GM20431 (cell line): ENCODE measurements around the gene ROMO1.

Source experiments
- in situ Hi-C: fragments of 300-500 bp; cut with MseI, MboI; formaldehyde crosslinking; loops from one replicate; pipeline ENCODE4 v1.15.0; 2020; ENCODE audit warnings: low sequenced_read_pairs; ENCODE audit not compliant: unreplicated experiment

ROMO1 gene

GRCh38 chr20:35699127-35699956 is at the start of gene ROMO1, which contains the start of gene NFS1:
ROMO1 (plus strand) TSS chr20:35699405; CDS start chr20:35699633, 228 bp downstream.
NFS1 (minus strand) TSS chr20:35699352; CDS start chr20:35699288, 64 bp downstream.
- in situ Hi-C loops, result no loop called here

GRCh38 chr20:35650632-35651031 is 48.6 kb upstream of the ROMO1 start:
- in situ Hi-C loops, result no loop called here

GRCh38 chr20:35651958-35652357 is 47.2 kb upstream of the ROMO1 start:
- in situ Hi-C loops, result no loop called here

DNA sequence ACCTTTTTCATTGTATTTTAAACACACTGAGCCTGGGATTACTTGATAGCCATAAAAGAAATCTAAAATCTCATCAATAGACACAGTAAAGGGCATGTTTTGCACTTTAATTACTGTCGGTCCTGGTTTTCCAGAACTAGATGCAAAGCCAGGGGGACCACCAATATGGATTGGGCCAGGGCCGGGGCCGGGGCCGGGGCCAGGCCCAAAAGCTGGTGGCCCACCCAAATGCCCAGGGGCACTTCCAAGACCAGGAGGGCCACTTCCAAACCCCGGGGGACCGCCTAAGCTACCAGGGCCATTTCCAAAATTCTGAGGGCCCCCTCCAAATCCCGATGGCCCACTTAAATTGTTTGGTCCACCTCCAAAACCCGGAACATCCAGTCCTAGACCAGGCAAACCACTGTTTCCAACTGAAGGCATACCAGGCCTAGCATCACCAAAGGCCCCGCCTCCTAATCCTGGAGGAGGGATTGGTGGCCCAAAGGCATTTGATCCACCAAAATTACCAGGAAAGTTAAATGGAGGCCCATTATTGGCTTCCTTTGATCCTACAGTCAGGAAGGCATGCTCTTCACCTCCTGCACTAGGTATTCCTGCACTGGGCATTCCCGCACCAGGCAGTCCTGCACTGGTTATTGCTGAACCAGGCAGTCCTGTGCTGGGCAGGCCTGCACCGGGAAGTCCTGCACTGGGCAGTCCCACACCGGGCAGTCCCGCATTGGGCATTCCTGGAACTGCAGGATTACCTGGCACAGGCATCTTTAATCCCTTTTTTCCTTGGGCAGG is 46.4 kb upstream of the ROMO1 start:
- in situ Hi-C loops, result no loop called here

DNA sequence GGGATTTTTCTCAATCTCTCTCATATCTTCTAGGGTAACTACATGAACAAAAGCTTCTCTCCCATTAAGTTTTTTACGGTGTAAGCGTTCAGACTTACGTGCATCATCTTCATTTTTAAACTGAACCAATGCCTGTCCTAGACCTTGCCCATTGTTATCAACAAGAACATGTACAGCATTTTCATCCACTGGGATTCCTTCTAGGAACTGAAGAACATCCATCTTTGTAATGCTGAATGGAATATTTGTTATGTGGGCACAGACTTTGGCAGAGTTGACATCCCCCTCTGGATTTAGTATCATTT is 45.8 kb upstream of the ROMO1 start:
- in situ Hi-C loops, result no loop called here

DNA sequence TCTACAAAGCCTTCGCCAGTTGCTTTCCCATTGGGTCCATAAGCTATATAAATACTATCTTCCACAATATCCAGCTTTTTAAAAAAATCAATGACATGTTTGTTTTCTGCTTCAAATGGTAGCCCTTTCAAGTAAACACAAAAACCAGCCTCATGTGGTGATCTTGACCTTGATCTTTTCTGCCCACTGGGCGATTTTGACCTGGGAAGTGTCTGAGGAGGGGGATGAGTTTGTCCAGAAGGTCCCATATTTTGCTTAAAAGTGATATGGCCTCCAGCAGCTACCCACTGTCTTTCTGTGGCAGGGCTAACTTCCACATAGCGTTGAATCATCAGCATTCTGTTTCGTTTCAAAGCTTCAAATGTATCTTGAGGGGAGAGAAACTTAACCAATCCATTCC is 45.3 kb upstream of the ROMO1 start:
- in situ Hi-C loops, result no loop called here

GRCh38 chr20:35654415-35654814 is 44.8 kb upstream of the ROMO1 start:
- in situ Hi-C loops, result no loop called here

- in situ Hi-C loops, result no loop called here
Observed at GRCh38 chr20:35657271-35657670, 41.9 kb upstream of the ROMO1 start.

DNA sequence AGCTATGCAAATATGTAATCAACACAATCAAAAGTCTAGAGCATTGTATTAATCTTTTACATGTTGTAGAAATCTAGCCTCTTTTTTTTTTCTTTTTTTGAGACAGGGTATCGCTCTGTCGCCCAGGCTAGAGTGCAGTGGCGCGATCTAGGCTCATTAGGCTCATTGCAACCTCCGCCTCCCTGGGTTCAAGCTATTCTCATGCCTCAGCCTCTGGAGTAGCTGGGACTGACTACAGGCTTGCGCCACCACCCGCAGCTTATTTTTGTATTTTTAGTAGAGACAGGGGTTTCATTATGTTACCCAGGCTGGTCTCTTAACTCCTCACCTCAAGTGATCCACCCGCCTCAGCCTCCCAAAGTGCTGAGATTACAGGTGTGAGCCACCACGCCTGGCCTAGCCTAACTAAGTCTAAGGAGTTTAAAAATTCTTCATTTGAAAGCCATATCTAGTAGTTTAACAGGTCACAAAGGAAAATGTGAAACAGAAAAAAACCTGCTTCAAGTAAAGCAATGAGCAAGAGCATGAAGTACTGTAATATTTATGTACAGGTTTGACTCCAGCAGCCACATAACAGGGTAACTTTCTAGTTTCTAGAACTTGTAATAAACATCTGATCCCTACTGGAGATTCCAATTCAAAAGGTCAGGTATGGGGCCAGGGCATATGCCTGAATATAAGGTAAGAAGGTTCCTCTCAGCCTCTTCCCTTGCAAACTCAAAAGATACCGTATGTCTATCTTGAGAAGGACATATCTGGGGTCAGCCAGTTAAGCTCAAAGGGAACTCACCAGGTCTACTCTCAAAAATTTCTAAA is 38.9 kb upstream of the ROMO1 start:
- in situ Hi-C loops, result no loop called here

- in situ Hi-C loops, result no loop called here
Observed at GRCh38 chr20:35661053-35661452, 38.2 kb upstream of the ROMO1 start.

GRCh38 chr20:35661908-35662307 is 37.3 kb upstream of the ROMO1 start:
- in situ Hi-C loops, result no loop called here

DNA sequence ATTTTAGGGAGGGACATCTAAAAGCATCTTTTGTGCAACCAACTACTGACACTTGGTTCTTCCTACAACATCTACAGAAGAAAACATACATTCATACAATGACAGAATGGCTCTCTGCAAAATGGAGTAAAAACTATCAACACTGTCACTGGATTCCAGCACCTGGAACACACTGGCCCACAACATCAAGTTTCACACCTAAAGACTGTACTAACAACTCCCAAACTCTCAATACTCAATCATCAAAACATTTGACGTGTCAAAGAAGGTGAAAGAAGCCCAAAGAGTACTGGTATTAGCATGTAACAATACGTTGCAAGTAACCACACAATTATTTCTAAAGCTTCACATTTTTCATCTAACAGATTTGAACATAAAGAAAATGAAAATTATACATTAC is 36.7 kb upstream of the ROMO1 start:
- in situ Hi-C loops, result no loop called here

GRCh38 chr20:35663516-35664465 is 35.4 kb upstream of the ROMO1 start:
- in situ Hi-C loops, result no loop called here

- in situ Hi-C loops, result no loop called here
Observed at GRCh38 chr20:35664466-35665206, 34.6 kb upstream of the ROMO1 start, which contains the start of the genes CPNE1 and RBM12. CPNE1 (minus strand) TSS chr20:35664900; CDS start chr20:35632923, 31,977 bp downstream. RBM12 (minus strand) TSS chr20:35664900; CDS start chr20:35655322, 9,578 bp downstream.

DNA sequence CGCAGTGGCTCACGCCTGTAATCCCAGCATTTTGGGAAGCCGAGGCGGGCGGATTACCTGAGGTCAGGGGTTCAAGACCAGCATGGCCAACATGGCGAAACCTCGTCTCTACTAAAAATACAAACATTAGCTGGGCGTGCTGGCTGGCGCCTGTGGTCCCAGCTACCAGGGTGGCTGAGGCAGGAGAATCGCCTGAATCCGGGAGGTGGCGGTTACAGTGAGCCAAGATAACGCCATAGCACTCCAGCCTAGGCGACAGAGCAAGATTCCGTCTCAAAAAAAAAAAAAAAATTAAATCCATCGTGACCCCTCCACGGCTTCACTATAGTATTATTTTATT is 33.3 kb upstream of the ROMO1 start:
- in situ Hi-C loops, result no loop called here

DNA sequence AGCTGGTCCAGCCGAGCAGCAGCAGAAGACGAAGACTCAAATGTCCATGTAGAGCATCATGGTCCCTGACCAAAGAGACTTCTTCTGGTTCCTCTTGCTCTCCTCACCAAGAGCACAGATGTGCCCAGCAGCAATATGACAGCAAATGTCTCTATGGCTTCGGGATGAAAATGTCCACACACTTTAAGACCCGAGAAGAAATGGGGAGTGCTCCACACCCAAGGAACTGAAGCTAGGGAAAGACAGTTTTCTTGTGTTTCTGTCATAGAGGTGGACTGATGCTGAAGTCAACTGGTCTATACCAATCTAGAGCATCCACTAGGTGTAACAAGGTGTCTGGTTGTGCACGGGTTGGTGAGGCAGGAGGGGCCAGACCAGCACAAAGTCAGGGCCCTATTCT is 30.0 kb upstream of the ROMO1 start:
- in situ Hi-C loops, result no loop called here

DNA sequence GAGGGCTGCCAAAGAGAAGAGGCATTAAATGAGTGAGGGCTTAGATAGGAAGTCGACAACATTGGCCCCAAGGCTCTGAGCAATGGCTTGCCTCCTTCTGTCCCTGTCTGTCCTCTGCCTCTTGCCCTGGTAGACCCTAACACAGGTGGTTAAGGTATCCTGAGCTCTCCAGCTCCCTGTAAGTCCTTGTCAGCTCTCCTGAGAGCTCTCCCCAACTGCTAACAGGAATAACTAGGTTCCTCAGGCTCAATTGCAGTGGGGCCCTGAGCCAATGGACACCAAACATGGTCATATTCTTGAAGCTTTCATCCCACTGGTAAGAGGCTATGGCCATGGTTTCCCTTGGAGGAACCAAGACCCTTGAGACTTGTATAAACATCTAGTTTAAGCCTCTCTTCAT is 29.5 kb upstream of the ROMO1 start:
- in situ Hi-C loops, result no loop called here

GRCh38 chr20:35673884-35674283 is 25.3 kb upstream of the ROMO1 start:
- in situ Hi-C loops, result no loop called here

GRCh38 chr20:35674921-35675320 is 24.3 kb upstream of the ROMO1 start:
- in situ Hi-C loops, result no loop called here
